GM12892 (cell line): ENCODE measurements around the gene FAM180A.

ENCODE experiments used
- POLR2A ChIP-seq: IDR thresholded peaks from 2 replicates; pipeline ENCODE4 v1.6.1; 2011; ENCODE audit warnings: low read depth, low read length, control low read depth
- POLR2AphosphoS5 ChIP-seq: IDR thresholded peaks from 2 replicates; pipeline ENCODE4 v1.6.1; 2011; ENCODE audit warnings: low read depth, low read length, control low read depth
- TAF1 ChIP-seq: IDR thresholded peaks from 2 replicates; pipeline ENCODE4 v1.6.1; 2011; ENCODE audit warnings: low read depth, mild to moderate bottlenecking, control low read depth, low read length, borderline replicate concordance

DNA sequence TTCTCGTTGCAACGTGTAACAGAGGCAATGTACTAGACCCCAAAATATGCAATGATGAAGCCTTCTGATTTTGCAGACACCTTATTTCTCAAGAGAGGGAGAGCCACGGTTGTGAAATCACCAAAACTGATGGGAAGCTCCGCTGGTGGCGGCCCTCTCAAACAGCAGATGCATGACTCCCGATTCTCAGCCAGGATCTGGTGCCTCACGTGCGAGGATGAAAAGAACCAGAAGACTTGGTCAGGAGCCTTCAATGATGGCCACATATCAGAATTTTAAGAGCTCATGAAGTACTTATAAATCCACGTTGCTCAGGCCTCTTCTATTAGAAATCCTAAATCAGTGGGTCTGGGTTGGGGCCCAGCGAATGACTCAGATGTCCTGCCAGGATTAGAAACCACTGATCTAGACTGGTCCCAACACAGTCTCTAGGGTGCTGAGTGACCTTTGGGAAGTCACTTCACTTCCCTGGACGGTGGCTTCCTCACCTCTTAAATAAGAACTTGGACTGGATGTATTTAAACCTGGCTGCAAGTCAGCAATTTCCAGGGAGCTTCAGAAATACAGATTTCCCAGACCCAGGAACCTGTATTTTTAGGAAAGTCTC is 41.9 kb upstream of the FAM180A start:
- TF ChIP-seq POLR2A, result no peak
- no peak for TF ChIP-seq TAF1
- no peak for TF ChIP-seq POLR2AphosphoS5
